HEK293 (cell line): ENCODE measurements around the gene DMBT1.
A peak's percentile ranks its signal among the peaks of the same experiment; 100 is the strongest.

Experiments used
- CTCF ChIA-PET: fragments of 350-600 bp; formaldehyde crosslinking; extraction: SDS; loops from one replicate; lab custom pipeline; 2021; ENCODE audit warnings: antibody characterized with exemption; lab: Yijun Ruan, JAX
- POLR2A ChIA-PET: fragments of 300-600 bp; formaldehyde crosslinking; extraction: SDS; loops from one replicate; lab custom pipeline; 2020; ENCODE audit warnings: antibody characterized with exemption, inconsistent platforms; lab: Yijun Ruan, JAX
- H3K27ac ChIP-seq: fragments of 200-500 bp; sonication (Bioruptor generic); 2 replicates; pipeline ENCODE4 v1.5.1; 2014; ENCODE audit warnings: low read depth, low read length, control low read depth, inconsistent platforms; ENCODE audit errors: extremely low read depth
- H3K36me3 ChIP-seq, 2 experiments: fragments of 200-500 bp in 1 of 2; sonication (Bioruptor generic) in 1 of 2; 1 replicate in 1 of 2; 2 replicates in 1 of 2; pipeline ENCODE4 v1.5.1; 2014 to 2017; ENCODE audit warnings: inconsistent platforms in 2 of 2, low read length in 2 of 2; ENCODE audit not compliant: control insufficient read depth in 2 of 2, insufficient read depth in 1 of 2
- H3K4me1 ChIP-seq: fragments of 200-500 bp; sonication (Bioruptor generic); 2 replicates; pipeline ENCODE4 v1.5.1; 2014; ENCODE audit warnings: mild to moderate bottlenecking, low read length, inconsistent platforms; ENCODE audit not compliant: control insufficient read depth, insufficient read depth
- H3K4me3 ChIP-seq: 2 replicates; pipeline ENCODE4 v1.5.1; 2011; ENCODE audit warnings: low read depth, mild to moderate bottlenecking, control low read depth, low read length, moderate library complexity
- H3K9me3 ChIP-seq: fragments of 200-500 bp; sonication (Bioruptor generic); 2 replicates; pipeline ENCODE4 v1.5.1; 2014; ENCODE audit warnings: low read depth, low read length, inconsistent platforms; ENCODE audit not compliant: control insufficient read depth, insufficient read depth
- GLIS2 ChIP-seq: fragments of 450-650 bp; formaldehyde crosslinking; IDR thresholded peaks from 2 replicates; pipeline ENCODE4 v1.5.1; 2016; ENCODE audit warnings: missing biosample characterization, missing genetic modification characterization
- HIC1 ChIP-seq: fragments of 450-650 bp; formaldehyde crosslinking; IDR thresholded peaks from 2 replicates; pipeline ENCODE4 v1.5.1; 2016; ENCODE audit warnings: missing biosample characterization, missing genetic modification characterization
- KLF10 ChIP-seq: fragments of 450-650 bp; IDR thresholded peaks from 2 replicates; pipeline ENCODE4 v1.5.1; 2018; ENCODE audit warnings: missing biosample characterization, mild to moderate bottlenecking, missing genetic modification characterization
- KLF16 ChIP-seq: fragments of 450-650 bp; formaldehyde crosslinking; IDR thresholded peaks from 2 replicates; pipeline ENCODE4 v1.5.1; 2017; ENCODE audit warnings: missing biosample characterization, missing genetic modification characterization
- KLF8 ChIP-seq: fragments of 450-650 bp; formaldehyde crosslinking; IDR thresholded peaks from 2 replicates; pipeline ENCODE4 v1.5.1; 2016; ENCODE audit warnings: missing biosample characterization, missing genetic modification characterization
- PRDM6 ChIP-seq: fragments of 450-650 bp; formaldehyde crosslinking; IDR thresholded peaks from 2 replicates; pipeline ENCODE4 v1.5.1; 2017; ENCODE audit warnings: missing biosample characterization, missing genetic modification characterization
- REPIN1 ChIP-seq: fragments of 450-650 bp; formaldehyde crosslinking; IDR thresholded peaks from 2 replicates; pipeline ENCODE4 v1.5.1; 2017; ENCODE audit warnings: missing biosample characterization, missing genetic modification characterization, low read depth
- YY1 ChIP-seq: fragments of 450-650 bp; formaldehyde crosslinking; IDR thresholded peaks from 2 replicates; pipeline ENCODE4 v1.5.1; 2018; ENCODE audit warnings: missing biosample characterization, missing genetic modification characterization
- ZBTB26 ChIP-seq: fragments of 450-650 bp; formaldehyde crosslinking; optimal IDR thresholded peaks from 2 replicates; pipeline ENCODE3; 2016; ENCODE audit warnings: missing biosample characterization, mild to moderate bottlenecking, missing genetic modification characterization
- ZIC2 ChIP-seq: fragments of 450-650 bp; formaldehyde crosslinking; IDR thresholded peaks from 2 replicates; pipeline ENCODE4 v1.5.1; 2016; ENCODE audit warnings: missing biosample characterization, missing genetic modification characterization
- ZNF132 ChIP-seq: fragments of 450-650 bp; formaldehyde crosslinking; IDR thresholded peaks from 2 replicates; pipeline ENCODE4 v1.5.1; 2017; ENCODE audit warnings: missing biosample characterization, missing genetic modification characterization, borderline replicate concordance
- ZNF157 ChIP-seq: fragments of 450-650 bp; formaldehyde crosslinking; IDR thresholded peaks from 2 replicates; pipeline ENCODE4 v1.5.1; 2016; ENCODE audit warnings: missing biosample characterization, missing genetic modification characterization
- ZNF175 ChIP-seq: fragments of 450-650 bp; formaldehyde crosslinking; IDR thresholded peaks from 2 replicates; pipeline ENCODE4 v1.5.1; 2016; ENCODE audit warnings: missing biosample characterization, missing genetic modification characterization
- ZNF18 ChIP-seq: fragments of 450-650 bp; formaldehyde crosslinking; IDR thresholded peaks from 2 replicates; pipeline ENCODE4 v1.5.1; 2016; ENCODE audit warnings: missing biosample characterization, missing genetic modification characterization
- ZNF2 ChIP-seq: fragments of 450-650 bp; formaldehyde crosslinking; IDR thresholded peaks from 2 replicates; pipeline ENCODE4 v1.5.1; 2016; ENCODE audit warnings: missing biosample characterization, missing genetic modification characterization
- ZNF221 ChIP-seq: fragments of 450-650 bp; formaldehyde crosslinking; IDR thresholded peaks from 2 replicates; pipeline ENCODE4 v1.5.1; 2017; ENCODE audit warnings: missing biosample characterization, missing genetic modification characterization, borderline replicate concordance
- ZNF423 ChIP-seq: fragments of 450-650 bp; formaldehyde crosslinking; IDR thresholded peaks from 2 replicates; pipeline ENCODE4 v1.5.1; 2016; ENCODE audit warnings: missing biosample characterization, missing genetic modification characterization
- ZNF426 ChIP-seq: fragments of 450-650 bp; formaldehyde crosslinking; IDR thresholded peaks from 2 replicates; pipeline ENCODE4 v1.5.1; 2017; ENCODE audit warnings: missing biosample characterization, missing genetic modification characterization, mild to moderate bottlenecking, inconsistent platforms, moderate library complexity
- ZNF433 ChIP-seq: fragments of 450-650 bp; formaldehyde crosslinking; IDR thresholded peaks from 2 replicates; pipeline ENCODE4 v1.5.1; 2016; ENCODE audit warnings: missing biosample characterization, missing genetic modification characterization, low read depth
- ZNF449 ChIP-seq: fragments of 450-650 bp; formaldehyde crosslinking; IDR thresholded peaks from 2 replicates; pipeline ENCODE4 v1.5.1; 2017; ENCODE audit warnings: missing biosample characterization, mild to moderate bottlenecking, missing genetic modification characterization, moderate library complexity
- ZNF521 ChIP-seq: fragments of 450-650 bp; formaldehyde crosslinking; IDR thresholded peaks from 2 replicates; pipeline ENCODE4 v1.5.1; 2017; ENCODE audit warnings: missing biosample characterization, mild to moderate bottlenecking, missing genetic modification characterization
- ZNF837 ChIP-seq: fragments of 450-650 bp; formaldehyde crosslinking; IDR thresholded peaks from 2 replicates; pipeline ENCODE4 v1.5.1; 2016; ENCODE audit warnings: missing biosample characterization, missing genetic modification characterization
- ZSCAN23 ChIP-seq: fragments of 450-650 bp; formaldehyde crosslinking; IDR thresholded peaks from 2 replicates; pipeline ENCODE4 v1.5.1; 2016; ENCODE audit warnings: missing biosample characterization, missing genetic modification characterization
- TF ChIP-seq, protein P1 (sequence below): fragments of 450-650 bp; formaldehyde crosslinking; IDR thresholded peaks from 2 replicates; pipeline ENCODE4 v1.5.1; 2016; ENCODE audit warnings: missing biosample characterization, missing genetic modification characterization

Gene DMBT1

DNA sequence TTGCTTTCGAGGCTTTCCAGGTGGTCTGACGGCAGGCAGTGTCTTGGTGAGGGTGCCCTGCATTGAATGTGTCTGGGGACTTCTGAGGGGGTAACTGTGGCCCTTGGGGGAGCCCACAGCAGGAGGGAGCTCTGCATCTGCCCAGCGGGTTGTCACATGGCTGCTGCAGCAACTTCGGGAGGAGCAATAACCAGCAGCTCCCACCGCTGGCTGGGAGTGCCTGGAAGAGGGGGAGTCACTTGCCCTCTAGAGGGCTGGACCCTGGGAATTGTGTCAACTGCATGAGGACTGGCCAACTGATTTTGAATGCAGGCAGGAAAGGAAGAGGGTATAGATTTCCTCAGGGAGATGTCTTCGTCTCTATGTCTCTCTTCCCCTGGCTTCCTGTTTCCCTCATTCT, 112.7 kb downstream of the DMBT1 start:
- TF ChIP-seq ZIC2 (tag by site-specific recombination) (peak; percentile 26; the same call in 1 of the 2 replicates), ZSCAN23 (tag by site-specific recombination) (no peak), ZNF221 (no peak), PRDM6 (tag by site-specific recombination) (no peak), ZNF175 (no peak), ZNF521 (tag by site-specific recombination) (no peak)
- TF ChIP-seq, protein P1, sequence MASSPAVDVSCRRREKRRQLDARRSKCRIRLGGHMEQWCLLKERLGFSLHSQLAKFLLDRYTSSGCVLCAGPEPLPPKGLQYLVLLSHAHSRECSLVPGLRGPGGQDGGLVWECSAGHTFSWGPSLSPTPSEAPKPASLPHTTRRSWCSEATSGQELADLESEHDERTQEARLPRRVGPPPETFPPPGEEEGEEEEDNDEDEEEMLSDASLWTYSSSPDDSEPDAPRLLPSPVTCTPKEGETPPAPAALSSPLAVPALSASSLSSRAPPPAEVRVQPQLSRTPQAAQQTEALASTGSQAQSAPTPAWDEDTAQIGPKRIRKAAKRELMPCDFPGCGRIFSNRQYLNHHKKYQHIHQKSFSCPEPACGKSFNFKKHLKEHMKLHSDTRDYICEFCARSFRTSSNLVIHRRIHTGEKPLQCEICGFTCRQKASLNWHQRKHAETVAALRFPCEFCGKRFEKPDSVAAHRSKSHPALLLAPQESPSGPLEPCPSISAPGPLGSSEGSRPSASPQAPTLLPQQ (tag by site-specific recombination), result no peak
- ChIA-PET CTCF (interaction anchor here (0.6 to 2.4 kb wide), 3 partner anchors 24 to 546 kb away, joined by 4 to 7 read pairs (median 5); no protein-coding TSS in a partner anchor), POLR2A (no interaction called here)
- Histone ChIP-seq H3K4me1 (no peaks in the 10 kb centered on the region), H3K4me3 (no peak overlapping the region), H3K9me3 (no peaks in the 10 kb centered on the region), H3K36me3 (no peaks in the 10 kb centered on the region), H3K27ac (no peak overlapping the region)

- Histone ChIP-seq H3K9me3 (no peaks in the 10 kb centered on the region), H3K27ac (no peak overlapping the region), H3K36me3 (no peaks in the 10 kb centered on the region), H3K4me3 (no peak overlapping the region), H3K4me1 (no peaks in the 10 kb centered on the region)
- TF ChIP-seq ZNF426 (no peak), ZNF449 (tag by site-specific recombination) (no peak), KLF10 (tag by site-specific recombination) (no peak), KLF8 (tag by site-specific recombination) (no peak), KLF16 (no peak), ZBTB26 (tag by site-specific recombination) (no peak), ZNF132 (tag by site-specific recombination) (no peak), HIC1 (tag by site-specific recombination) (no peak), YY1 (tag by site-specific recombination) (no peak), REPIN1 (tag by site-specific recombination) (no peak), ZNF837 (tag by site-specific recombination) (no peak), ZNF18 (tag by site-specific recombination) (no peak), ZNF157 (tag by site-specific recombination) (no peak), ZNF2 (tag by site-specific recombination) (no peak), GLIS2 (tag by site-specific recombination) (no peak), ZNF423 (tag by site-specific recombination) (no peak), ZNF433 (tag by site-specific recombination) (no peak), ZIC2 (tag by site-specific recombination) (no peak)
- ChIA-PET CTCF (interaction anchor here (1.6 to 2.4 kb wide), 2 partner anchors 25 to 30 kb away, joined by 4 to 7 read pairs; no protein-coding TSS in a partner anchor), POLR2A (no interaction called here)
These were observed 113.2 kb downstream of the DMBT1 start for GRCh38 chr10:122673731-122674130.
